BLaER1 (cell line): Measurements from ENCODE around the gene MGLL.

ENCODE experiments used
- H3K27ac ChIP-seq: shearing (Covaris generic); formaldehyde crosslinking; 2 replicates; pipeline ENCODE4 v1.8.1; 2022
- H3K27me3 ChIP-seq: shearing (Covaris generic); formaldehyde crosslinking; 2 replicates; pipeline ENCODE4 v1.8.1; 2022
- H3K36me3 ChIP-seq: shearing (Covaris generic); formaldehyde crosslinking; 2 replicates; pipeline ENCODE4 v1.8.1; 2022
- H3K4me1 ChIP-seq: shearing (Covaris generic); formaldehyde crosslinking; 2 replicates; pipeline ENCODE4 v1.8.1; 2022
- H3K4me2 ChIP-seq: shearing (Covaris generic); formaldehyde crosslinking; 2 replicates; pipeline ENCODE4 v1.8.1; 2022
- H3K4me3 ChIP-seq: shearing (Covaris generic); formaldehyde crosslinking; 2 replicates; pipeline ENCODE4 v1.8.1; 2022
- H3K9ac ChIP-seq: shearing (Covaris generic); formaldehyde crosslinking; 2 replicates; pipeline ENCODE4 v1.8.1; 2022
- H3K9me3 ChIP-seq: shearing (Covaris generic); formaldehyde crosslinking; 2 replicates; pipeline ENCODE4 v1.8.1; 2022
- H4K20me1 ChIP-seq: shearing (Covaris generic); formaldehyde crosslinking; 2 replicates; pipeline ENCODE4 v1.8.1; 2022
- Cebpa-rat ChIP-seq: shearing (Covaris generic); IDR thresholded peaks from 2 replicates; pipeline ENCODE4 v1.8.1; 2022

Gene MGLL

DNA sequence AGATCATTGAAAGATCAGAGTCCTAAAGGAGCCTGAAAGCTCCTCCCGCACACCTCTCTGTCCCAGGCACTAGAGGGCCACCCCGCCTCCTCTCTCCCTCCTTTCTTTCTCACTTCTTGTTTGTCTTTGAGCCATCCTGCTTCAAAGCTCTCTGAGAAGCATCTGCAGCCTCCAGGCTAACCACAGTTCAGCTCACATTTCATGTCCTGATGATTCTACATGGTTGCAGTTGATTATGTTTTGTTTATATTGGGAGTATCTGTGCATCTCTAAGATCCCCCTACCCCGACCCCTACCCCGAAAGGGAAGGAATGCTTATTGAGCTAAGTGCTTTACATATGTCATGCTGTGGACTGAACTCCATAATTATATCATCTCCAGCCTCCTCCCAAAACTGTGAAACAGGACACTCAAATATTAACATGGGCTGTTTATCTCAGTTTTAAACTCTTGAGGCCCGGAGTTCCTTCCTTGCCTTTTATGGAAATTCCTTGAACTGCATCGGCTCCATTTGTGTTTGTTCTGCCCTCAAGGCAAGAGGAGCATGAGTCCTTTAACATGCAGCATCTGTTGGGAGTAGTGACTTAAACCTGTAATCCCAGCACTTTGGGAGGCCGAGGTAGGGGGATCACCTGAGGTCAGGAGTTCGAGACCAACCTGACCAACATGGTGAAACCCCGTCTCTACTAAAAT lies 30.9 kb downstream of the MGLL start:
- Histone ChIP-seq H3K36me3 (no peaks in the 10 kb centered on the region), H3K4me2 (peak overlapping the region; percentile 31), H3K4me3 (no peak overlapping the region), H4K20me1 (no peaks in the 10 kb centered on the region), H3K4me1 (peaks cover 28% of the 10 kb centered on the region), H3K9ac (no peak overlapping the region), H3K27ac (no peak overlapping the region), H3K9me3 (no peaks in the 10 kb centered on the region), H3K27me3 (no peaks in the 10 kb centered on the region)
- no peak for TF ChIP-seq Cebpa-rat

DNA sequence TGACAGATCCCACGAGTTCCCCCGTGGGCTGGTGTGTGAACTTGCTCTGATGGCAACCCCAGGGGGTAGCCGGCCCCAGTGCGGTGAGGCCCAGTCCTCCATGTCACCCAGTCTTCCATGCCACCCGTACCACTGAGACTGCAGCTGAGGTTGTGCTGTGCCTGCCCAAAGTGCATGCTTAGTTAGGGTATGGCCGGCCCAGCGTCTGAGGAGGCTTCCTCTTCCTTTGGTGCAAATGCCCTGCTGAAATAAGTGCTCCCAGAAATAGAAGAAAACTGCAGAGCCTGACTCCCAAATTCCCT lies 31.5 kb downstream of the MGLL start:
- H3K4me3 ChIP-seq, result no peak overlapping the region
- H3K36me3 ChIP-seq, result no peaks in the 10 kb centered on the region
- H3K27me3 ChIP-seq, result no peaks in the 10 kb centered on the region
- no peaks in the 10 kb centered on the region for H4K20me1 ChIP-seq
- H3K9me3 ChIP-seq, result no peaks in the 10 kb centered on the region
- peak overlapping the region; percentile 31 for H3K4me2 ChIP-seq
- H3K27ac ChIP-seq, result no peak overlapping the region
- peaks cover 34% of the 10 kb centered on the region for H3K4me1 ChIP-seq
- no peak for TF ChIP-seq Cebpa-rat
- H3K9ac ChIP-seq, result no peak overlapping the region

DNA sequence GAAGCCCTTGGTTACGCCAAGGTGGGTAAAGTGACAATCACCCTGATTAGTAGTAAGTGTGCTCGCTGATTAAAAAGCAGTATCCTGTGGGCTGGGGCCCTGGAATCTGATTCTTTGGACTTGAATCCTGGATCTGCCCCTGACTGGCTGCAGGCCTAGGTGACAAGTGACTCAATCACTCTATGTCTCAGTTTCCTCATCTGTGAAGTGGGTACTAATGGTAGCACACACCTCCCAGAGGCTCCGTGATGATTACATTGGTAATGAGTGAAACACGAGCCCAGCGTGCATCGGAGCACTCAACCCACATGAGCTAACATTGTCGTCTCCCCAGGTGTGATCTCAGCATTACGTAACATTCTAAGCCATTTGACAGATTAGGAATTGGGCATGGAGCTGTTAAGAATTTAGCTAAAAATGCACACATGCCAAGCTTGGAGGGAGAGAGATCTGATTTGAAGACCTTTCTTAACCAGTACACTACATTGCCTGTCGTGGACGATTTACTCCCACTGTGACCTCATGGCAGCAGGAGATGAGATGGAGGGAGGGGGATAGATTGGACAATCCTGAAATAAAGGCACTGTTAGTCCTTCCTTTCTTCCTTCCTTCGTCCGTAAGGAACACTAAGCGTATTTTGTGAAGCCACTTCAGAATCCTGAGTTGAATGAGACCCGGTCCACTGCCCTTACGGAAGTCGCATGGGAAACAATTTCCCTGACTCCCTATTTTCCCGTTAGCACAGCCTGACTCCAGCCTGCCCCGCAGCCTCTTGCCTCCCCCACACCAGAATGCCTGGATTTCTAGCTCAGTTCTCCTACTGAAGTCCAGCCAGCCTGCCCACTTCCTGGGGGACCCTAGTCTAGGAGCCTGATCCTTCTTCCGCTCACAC lies 32.1 kb downstream of the MGLL start:
- H3K9me3 ChIP-seq, result no peaks in the 10 kb centered on the region
- H3K4me2 ChIP-seq, result peak overlapping the region; percentile 31
- H3K9ac ChIP-seq, result no peak overlapping the region
- peaks cover 40% of the 10 kb centered on the region for H3K4me1 ChIP-seq
- no peaks in the 10 kb centered on the region for H3K27me3 ChIP-seq
- H3K4me3 ChIP-seq, result no peak overlapping the region
- peak; percentile 26; the same call in 1 of the 2 replicates for TF ChIP-seq Cebpa-rat
- H3K36me3 ChIP-seq, result no peaks in the 10 kb centered on the region
- no peak overlapping the region for H3K27ac ChIP-seq
- no peaks in the 10 kb centered on the region for H4K20me1 ChIP-seq

DNA sequence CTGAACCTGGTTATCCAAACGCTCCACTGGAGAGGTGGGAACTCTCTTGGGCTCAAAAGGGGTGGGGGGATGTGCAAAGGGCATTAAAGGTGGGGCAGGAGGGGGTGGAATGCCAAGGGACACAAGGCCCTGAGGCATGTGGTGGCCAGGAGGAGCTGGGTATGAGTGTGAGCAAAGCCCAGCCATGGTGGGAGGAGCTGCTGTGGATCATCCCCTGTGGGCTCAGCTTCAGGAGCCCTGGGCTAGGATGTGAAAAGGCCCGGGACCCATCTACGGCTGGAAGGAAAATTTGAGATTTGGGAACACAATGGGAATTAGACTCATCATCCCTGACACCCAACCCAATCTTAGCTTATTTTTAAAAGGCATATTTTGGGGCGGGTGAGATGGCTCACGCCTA lies 33.3 kb downstream of the MGLL start:
- Histone ChIP-seq H3K9me3 (no peaks in the 10 kb centered on the region), H4K20me1 (no peaks in the 10 kb centered on the region), H3K4me2 (no peak overlapping the region), H3K27me3 (no peaks in the 10 kb centered on the region), H3K9ac (no peak overlapping the region), H3K27ac (no peak overlapping the region), H3K4me3 (no peak overlapping the region), H3K36me3 (no peaks in the 10 kb centered on the region), H3K4me1 (peaks cover 51% of the 10 kb centered on the region)
- no peak for TF ChIP-seq Cebpa-rat

DNA sequence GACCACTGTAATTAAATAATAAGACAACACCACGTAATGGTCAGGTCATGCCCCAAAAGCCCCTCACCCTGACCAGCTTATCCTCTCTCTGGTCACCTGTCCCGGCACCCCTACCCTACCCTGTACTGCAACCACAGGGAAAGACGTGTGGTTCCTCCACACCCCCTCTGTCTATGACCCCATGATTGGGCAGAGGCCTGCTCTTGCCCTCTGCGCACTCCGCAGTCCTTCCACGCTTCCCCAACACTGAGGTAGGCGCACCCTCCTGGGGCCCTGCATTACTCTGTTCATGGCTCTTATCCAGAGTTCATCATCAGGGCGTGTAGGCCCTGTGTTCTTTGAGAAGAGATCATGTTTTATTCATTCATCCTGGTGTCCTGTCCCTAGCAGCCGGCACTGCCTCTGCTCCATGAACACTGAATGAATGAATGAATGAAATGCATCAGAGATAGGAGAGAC lies 33.8 kb downstream of the MGLL start:
- Histone ChIP-seq H3K4me3 (no peak overlapping the region), H3K9me3 (no peaks in the 10 kb centered on the region), H3K4me1 (peaks cover 56% of the 10 kb centered on the region), H3K9ac (no peak overlapping the region), H3K27ac (no peak overlapping the region), H3K4me2 (no peak overlapping the region), H3K27me3 (no peaks in the 10 kb centered on the region), H4K20me1 (no peaks in the 10 kb centered on the region), H3K36me3 (no peaks in the 10 kb centered on the region)
- TF ChIP-seq Cebpa-rat, result no peak

DNA sequence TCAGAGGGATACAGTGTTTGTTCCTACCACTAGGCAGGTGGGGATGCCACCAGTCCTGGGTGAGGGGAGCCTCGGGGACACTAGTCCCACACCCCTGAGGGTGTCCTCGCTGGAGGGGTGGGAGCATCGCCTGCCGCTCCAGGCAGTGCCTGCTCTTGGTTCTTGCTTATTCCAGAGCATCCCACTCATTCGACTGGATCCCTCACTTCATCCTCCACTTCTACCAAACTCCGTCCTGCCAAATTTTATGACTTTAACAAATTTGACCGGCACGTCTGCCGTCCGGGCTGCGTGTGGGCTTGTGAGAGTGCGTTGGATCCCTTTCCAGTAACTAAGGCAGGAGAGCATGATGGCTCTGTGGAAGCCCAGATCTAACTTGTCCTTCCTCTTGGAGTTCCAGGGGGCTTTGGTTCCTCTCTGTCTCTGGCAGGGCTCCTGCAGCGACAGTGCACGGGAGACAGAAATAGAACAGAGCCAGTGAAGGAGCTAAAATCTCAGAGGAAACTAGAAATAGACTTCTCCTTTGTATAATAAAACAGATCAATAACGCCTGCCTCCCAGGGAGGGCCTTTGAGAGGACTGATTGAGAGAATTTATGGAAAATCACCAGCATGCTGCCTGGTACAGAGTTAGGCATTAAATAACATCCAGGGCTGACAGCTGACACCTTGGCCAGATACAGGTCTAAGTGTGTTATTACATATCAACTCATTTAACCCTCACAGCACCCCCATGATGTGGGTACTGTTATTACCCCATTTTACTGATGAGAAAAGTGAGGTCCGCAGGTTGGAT lies 34.5 kb downstream of the MGLL start:
- no peak overlapping the region for H3K27ac ChIP-seq
- no peak for TF ChIP-seq Cebpa-rat
- no peaks in the 10 kb centered on the region for H4K20me1 ChIP-seq
- peaks cover 56% of the 10 kb centered on the region for H3K4me1 ChIP-seq
- no peak overlapping the region for H3K9ac ChIP-seq
- no peak overlapping the region for H3K4me2 ChIP-seq
- H3K4me3 ChIP-seq, result no peak overlapping the region
- H3K27me3 ChIP-seq, result no peaks in the 10 kb centered on the region
- H3K36me3 ChIP-seq, result no peaks in the 10 kb centered on the region
- H3K9me3 ChIP-seq, result no peaks in the 10 kb centered on the region

DNA sequence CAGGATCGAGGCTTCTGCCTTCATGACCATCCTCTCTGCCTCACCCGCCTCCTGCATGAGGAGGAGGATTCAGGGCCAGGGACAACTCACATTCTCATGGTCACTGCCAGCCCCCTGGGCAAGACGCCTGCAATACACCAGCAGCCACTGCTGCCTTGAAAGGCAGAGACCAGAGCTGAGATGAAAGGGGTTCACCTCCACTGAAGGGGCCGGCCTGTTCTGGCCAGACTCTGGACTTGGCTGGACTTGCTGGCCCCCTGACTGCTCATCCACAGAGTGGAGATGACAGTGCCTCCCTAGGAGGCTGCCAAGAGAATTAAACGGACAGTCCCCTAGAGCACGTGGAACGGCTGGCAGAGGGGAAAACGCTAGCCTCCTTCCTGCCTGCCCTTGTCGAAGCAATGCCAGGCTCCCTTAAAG lies 35.2 kb downstream of the MGLL start:
- Histone ChIP-seq H3K27me3 (no peaks in the 10 kb centered on the region), H4K20me1 (no peaks in the 10 kb centered on the region), H3K36me3 (no peaks in the 10 kb centered on the region), H3K9me3 (no peaks in the 10 kb centered on the region), H3K4me1 (peaks cover 54% of the 10 kb centered on the region), H3K9ac (no peak overlapping the region), H3K27ac (no peak overlapping the region), H3K4me2 (no peak overlapping the region), H3K4me3 (no peak overlapping the region)
- no peak for TF ChIP-seq Cebpa-rat

DNA sequence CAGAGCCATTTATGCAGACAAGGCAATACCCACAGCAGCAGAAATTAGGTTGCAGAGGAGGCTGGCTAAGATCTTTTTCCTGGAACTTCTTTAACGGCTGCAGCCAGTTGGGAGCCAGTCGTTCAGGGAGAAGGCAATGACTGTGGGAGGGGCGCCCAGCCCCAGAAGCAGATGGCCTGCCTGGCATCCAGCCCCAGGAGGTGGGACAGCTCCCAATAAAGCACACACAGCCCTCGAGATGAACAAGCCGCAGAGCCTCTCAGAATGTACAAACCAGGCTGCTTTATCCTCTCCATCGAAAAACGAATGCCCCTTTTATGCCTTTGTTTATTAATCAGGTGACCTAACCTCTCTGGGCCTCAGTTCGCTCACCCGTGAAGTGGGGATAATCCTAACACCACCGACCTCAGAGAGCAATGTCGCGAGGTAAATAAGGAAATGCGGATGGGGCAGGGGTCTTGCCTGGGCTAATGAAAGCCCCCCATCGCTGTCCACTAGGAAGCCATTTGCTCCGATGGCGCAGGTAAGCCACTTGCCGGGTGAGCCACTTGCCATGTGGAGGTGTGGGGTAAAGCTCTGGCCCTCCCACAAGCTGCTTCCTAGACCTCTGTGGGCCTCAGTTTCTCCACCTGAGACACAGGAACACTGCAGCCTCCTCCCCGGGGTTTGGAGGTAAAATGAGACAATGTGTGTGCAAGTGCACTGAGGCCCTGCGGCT lies 35.8 kb downstream of the MGLL start:
- peaks cover 49% of the 10 kb centered on the region for H3K4me1 ChIP-seq
- H3K27ac ChIP-seq, result no peak overlapping the region
- peak overlapping the region; percentile 82 for H3K4me2 ChIP-seq
- no peaks in the 10 kb centered on the region for H3K27me3 ChIP-seq
- H3K9me3 ChIP-seq, result no peaks in the 10 kb centered on the region
- H3K36me3 ChIP-seq, result no peaks in the 10 kb centered on the region
- H3K9ac ChIP-seq, result no peak overlapping the region
- H4K20me1 ChIP-seq, result no peaks in the 10 kb centered on the region
- no peak overlapping the region for H3K4me3 ChIP-seq
- no peak for TF ChIP-seq Cebpa-rat

DNA sequence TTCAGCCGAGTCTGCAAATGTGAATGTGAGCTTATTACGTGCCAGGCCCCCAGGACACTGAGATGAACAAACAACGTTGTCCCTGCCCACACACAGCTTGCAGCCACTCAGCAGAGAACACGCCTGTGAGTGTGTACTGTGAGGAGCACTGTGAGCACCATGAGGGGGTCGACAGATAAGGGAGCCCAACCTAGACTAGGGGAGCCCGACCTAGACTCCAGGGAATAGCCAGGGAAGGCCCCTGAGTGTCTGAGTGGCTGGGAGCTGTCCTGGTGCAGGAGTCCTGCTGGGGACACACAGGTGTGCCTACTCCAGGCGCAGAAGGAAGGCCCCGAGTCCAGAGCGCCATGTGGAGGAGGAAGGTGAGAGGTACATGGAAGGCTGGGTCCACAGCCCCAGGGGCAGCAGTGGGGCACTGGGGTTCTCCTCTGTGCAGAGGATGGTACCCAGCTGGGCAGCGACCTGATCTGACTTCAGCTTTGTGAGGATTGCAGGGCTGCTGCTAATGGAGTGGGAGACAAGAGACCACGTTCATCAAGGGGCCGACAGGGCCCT lies 36.5 kb downstream of the MGLL start:
- Histone ChIP-seq H3K27me3 (no peaks in the 10 kb centered on the region), H3K36me3 (no peaks in the 10 kb centered on the region), H4K20me1 (no peaks in the 10 kb centered on the region), H3K4me1 (peaks cover 41% of the 10 kb centered on the region), H3K9me3 (no peaks in the 10 kb centered on the region), H3K9ac (no peak overlapping the region), H3K27ac (no peak overlapping the region), H3K4me3 (no peak overlapping the region), H3K4me2 (peak overlapping the region; percentile 82)
- no peak for TF ChIP-seq Cebpa-rat
